Choroid plexus epithelial cell (primary cell): ENCODE data around the gene THUMPD3.

ENCODE experiments used
- DNase-seq: peaks from one replicate; pipeline ENCODE4 v3.0.0-alpha.2; 2010; ENCODE audit warnings: low read depth
- H3K4me3 ChIP-seq: 2 replicates; pipeline ENCODE4 v1.5.1; 2011; ENCODE audit warnings: low read depth, mild to moderate bottlenecking, control low read depth, low read length, moderate library complexity
- CTCF ChIP-seq: conservative IDR thresholded peaks from 2 replicates; pipeline ENCODE4 v1.5.1; 2011; ENCODE audit warnings: low read depth, mild to moderate bottlenecking, control low read depth, inconsistent platforms, low read length, moderate library complexity

Gene THUMPD3

GRCh38 chr3:9330166-9330703, 32.6 kb upstream of the THUMPD3 start:
- no peak overlapping the region for H3K4me3 ChIP-seq
- no peak for TF ChIP-seq CTCF
- DNase-seq: no peak

GRCh38 chr3:9331171-9331570, 31.7 kb upstream of the THUMPD3 start:
- no peak for TF ChIP-seq CTCF
- no peak overlapping the region for H3K4me3 ChIP-seq
- DNase-seq: no peak

- H3K4me3 ChIP-seq: no peak overlapping the region
- TF ChIP-seq CTCF: no peak
- no peak for DNase-seq
Observed at GRCh38 chr3:9332250-9333030, 30.4 kb upstream of the THUMPD3 start.

GRCh38 chr3:9339761-9340471, 22.9 kb upstream of the THUMPD3 start:
- peak; percentile 48 for DNase-seq
- no peak overlapping the region for H3K4me3 ChIP-seq
- TF ChIP-seq CTCF: no peak

GRCh38 chr3:9340472-9340902, 22.4 kb upstream of the THUMPD3 start:
- TF ChIP-seq CTCF: no peak
- DNase-seq: peak; percentile 46
- no peak overlapping the region for H3K4me3 ChIP-seq

GRCh38 chr3:9342696-9343095, 20.2 kb upstream of the THUMPD3 start:
- DNase-seq: no peak
- TF ChIP-seq CTCF: no peak
- H3K4me3 ChIP-seq: no peak overlapping the region
